Parathyroid adenoma (tissue), 2 donors: Measurements from ENCODE around the gene SLC44A3.
"Not testable (repeated sequence)": the region's sequence is repeated elsewhere in the genome, so short reads cannot be mapped to it uniquely, and the experiment has no call there.

ENCODE experiments used
- H2AFZ ChIP-seq: fragments of 300-600 bp; sonication (generic); one replicate; pipeline ENCODE4 v1.7.0; 2017; ENCODE audit warnings: antibody characterized with exemption, mild to moderate bottlenecking
- H3K27ac ChIP-seq: fragments of 300-600 bp; sonication (generic); one replicate; pipeline ENCODE4 v1.7.0; 2017
- H3K27me3 ChIP-seq: fragments of 300-600 bp; sonication (generic); one replicate; pipeline ENCODE4 v1.7.0; 2017; ENCODE audit warnings: low read length; ENCODE audit not compliant: control insufficient read depth, insufficient read depth
- H3K36me3 ChIP-seq: fragments of 300-600 bp; sonication (generic); one replicate; pipeline ENCODE4 v1.7.0; 2017; ENCODE audit warnings: low read length; ENCODE audit not compliant: control insufficient read depth, insufficient read depth
- H3K4me1 ChIP-seq: fragments of 300-600 bp; sonication (generic); one replicate; pipeline ENCODE4 v1.7.0; 2017; ENCODE audit warnings: control low read depth
- H3K4me2 ChIP-seq: fragments of 300-600 bp; sonication (generic); one replicate; pipeline ENCODE4 v1.7.0; 2017; ENCODE audit warnings: low read length
- H3K4me3 ChIP-seq: fragments of 300-600 bp; sonication (generic); one replicate; pipeline ENCODE4 v1.7.0; 2017; ENCODE audit warnings: low read depth, low read length
- H3K79me2 ChIP-seq: fragments of 300-600 bp; sonication (generic); one replicate; pipeline ENCODE4 v1.7.0; 2017; ENCODE audit warnings: control low read depth
- H3K9ac ChIP-seq: fragments of 300-600 bp; sonication (generic); one replicate; pipeline ENCODE4 v1.7.0; 2017; ENCODE audit warnings: mild to moderate bottlenecking
- H3K9me3 ChIP-seq: fragments of 300-600 bp; sonication (generic); one replicate; pipeline ENCODE4 v1.7.0; 2017; ENCODE audit warnings: low read length; ENCODE audit not compliant: control insufficient read depth
- TF ChIP-seq, protein P1 (sequence below): fragments of 300-600 bp; sonication (generic); IDR thresholded peaks from one replicate; pipeline ENCODE4 v1.7.0; 2017; ENCODE audit warnings: antibody characterized with exemption, mild to moderate bottlenecking
- donor health status: primary hyperparathyroidism.

Gene SLC44A3

DNA sequence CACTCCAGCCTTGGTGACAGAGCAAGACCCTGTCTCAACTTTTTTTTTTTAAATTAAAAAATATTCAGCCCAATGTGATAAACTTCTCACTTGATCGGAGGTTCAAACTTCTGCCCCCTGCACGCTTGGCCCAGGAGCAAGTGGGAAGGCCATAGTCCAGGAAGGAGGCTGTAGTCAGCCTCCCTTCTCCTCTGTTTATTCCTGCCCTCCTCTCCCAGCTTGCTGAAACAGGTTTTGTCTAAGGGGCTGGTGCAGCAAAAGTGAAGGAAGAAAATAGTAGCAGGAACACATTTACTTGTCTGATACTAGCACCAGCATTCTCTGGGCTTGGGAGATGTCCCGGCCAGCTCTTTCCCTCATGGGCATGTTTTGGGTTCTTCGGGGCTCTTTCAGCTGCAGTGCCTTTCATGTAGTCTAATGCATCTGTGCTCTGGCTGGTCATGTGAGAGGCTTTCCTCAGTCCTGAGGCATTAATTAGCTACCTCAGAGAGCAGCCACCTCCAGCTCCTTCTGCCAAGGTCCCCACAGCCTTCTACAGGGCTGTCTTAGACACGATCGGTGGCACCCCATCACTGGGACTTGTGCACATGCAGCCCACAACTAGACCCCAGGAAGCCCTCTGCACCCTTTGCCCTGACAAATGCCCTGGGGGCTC, 12.9 kb downstream of the SLC44A3 start:
- H3K4me3 ChIP-seq = no peak overlapping the region
- TF ChIP-seq, protein P1, sequence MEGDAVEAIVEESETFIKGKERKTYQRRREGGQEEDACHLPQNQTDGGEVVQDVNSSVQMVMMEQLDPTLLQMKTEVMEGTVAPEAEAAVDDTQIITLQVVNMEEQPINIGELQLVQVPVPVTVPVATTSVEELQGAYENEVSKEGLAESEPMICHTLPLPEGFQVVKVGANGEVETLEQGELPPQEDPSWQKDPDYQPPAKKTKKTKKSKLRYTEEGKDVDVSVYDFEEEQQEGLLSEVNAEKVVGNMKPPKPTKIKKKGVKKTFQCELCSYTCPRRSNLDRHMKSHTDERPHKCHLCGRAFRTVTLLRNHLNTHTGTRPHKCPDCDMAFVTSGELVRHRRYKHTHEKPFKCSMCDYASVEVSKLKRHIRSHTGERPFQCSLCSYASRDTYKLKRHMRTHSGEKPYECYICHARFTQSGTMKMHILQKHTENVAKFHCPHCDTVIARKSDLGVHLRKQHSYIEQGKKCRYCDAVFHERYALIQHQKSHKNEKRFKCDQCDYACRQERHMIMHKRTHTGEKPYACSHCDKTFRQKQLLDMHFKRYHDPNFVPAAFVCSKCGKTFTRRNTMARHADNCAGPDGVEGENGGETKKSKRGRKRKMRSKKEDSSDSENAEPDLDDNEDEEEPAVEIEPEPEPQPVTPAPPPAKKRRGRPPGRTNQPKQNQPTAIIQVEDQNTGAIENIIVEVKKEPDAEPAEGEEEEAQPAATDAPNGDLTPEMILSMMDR = no peak
- H3K9me3 ChIP-seq = no peaks in the 10 kb centered on the region
- no peak overlapping the region for H3K9ac ChIP-seq
- no peaks in the 10 kb centered on the region for H3K27me3 ChIP-seq
- H3K27ac ChIP-seq = no peak overlapping the region
- no peak overlapping the region for H3K4me2 ChIP-seq
- no peaks in the 10 kb centered on the region for H3K4me1 ChIP-seq
- no peak overlapping the region for H2AFZ ChIP-seq
- no peaks in the 10 kb centered on the region for H3K36me3 ChIP-seq
- H3K79me2 ChIP-seq = no peaks in the 10 kb centered on the region

DNA sequence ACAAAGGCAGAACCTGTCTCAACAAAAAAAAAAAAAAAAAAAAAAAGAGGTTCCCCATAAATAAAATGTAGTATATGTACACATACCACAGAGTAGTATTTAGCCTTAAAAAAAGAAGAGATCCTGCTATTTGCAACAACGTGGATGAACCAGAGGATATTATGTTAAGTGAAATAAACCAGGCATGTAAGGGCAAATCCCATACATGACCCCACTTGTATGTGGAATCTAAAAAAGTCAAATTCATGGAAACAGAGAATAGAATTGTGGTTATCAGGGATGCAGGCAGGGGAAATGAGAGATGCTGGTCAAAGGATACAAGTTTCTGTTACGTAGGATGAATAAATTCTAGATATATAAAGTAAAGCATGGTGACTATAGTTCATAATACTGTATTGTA, 16.7 kb downstream of the SLC44A3 start:
- no peaks in the 10 kb centered on the region for H3K9me3 ChIP-seq
- no peak overlapping the region for H3K9ac ChIP-seq
- TF ChIP-seq, protein P1 = no peak
- H3K4me2 ChIP-seq = no peak overlapping the region
- H3K27ac ChIP-seq = no peak overlapping the region
- no peaks in the 10 kb centered on the region for H3K79me2 ChIP-seq
- no peaks in the 10 kb centered on the region for H3K27me3 ChIP-seq
- no peaks in the 10 kb centered on the region for H3K36me3 ChIP-seq
- no peak overlapping the region for H2AFZ ChIP-seq
- H3K4me1 ChIP-seq = no peaks in the 10 kb centered on the region
- H3K4me3 ChIP-seq = no peak overlapping the region

DNA sequence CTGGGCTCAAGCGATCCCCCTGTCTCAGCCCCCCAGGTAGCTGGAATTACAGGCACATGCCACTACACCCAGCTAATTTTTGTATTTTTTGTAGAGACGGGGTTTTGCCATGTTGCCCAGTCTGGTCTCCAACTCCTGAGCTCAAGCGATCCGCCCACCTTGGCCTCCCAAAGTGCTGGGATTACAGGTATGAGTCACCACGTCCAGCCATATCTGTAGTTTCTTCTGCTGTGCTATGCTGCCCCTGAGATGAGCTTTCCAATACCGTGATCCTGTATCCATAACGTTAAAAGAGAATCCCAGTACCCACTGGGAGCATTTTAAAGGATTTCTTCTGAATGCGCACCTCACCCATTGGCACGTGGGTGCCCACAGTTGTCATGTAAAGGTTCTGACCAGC, 20.2 kb downstream of the SLC44A3 start:
- H3K27me3 ChIP-seq, H3K4me3 ChIP-seq, H3K9ac ChIP-seq, H3K79me2 ChIP-seq, H3K27ac ChIP-seq, H3K9me3 ChIP-seq, H3K4me1 ChIP-seq, H3K36me3 ChIP-seq, H2AFZ ChIP-seq, H3K4me2 ChIP-seq: not testable (repeated sequence)

GRCh38 chr1:94840808-94841207, 20.7 kb downstream of the SLC44A3 start:
- H3K9ac ChIP-seq = no peak overlapping the region
- H3K27me3 ChIP-seq = no peaks in the 10 kb centered on the region
- H3K79me2 ChIP-seq = no peaks in the 10 kb centered on the region
- no peak overlapping the region for H3K4me3 ChIP-seq
- no peak overlapping the region for H3K4me2 ChIP-seq
- no peak overlapping the region for H2AFZ ChIP-seq
- no peaks in the 10 kb centered on the region for H3K36me3 ChIP-seq
- H3K27ac ChIP-seq = no peak overlapping the region
- TF ChIP-seq, protein P1 = no peak
- no peaks in the 10 kb centered on the region for H3K4me1 ChIP-seq
- no peaks in the 10 kb centered on the region for H3K9me3 ChIP-seq

DNA sequence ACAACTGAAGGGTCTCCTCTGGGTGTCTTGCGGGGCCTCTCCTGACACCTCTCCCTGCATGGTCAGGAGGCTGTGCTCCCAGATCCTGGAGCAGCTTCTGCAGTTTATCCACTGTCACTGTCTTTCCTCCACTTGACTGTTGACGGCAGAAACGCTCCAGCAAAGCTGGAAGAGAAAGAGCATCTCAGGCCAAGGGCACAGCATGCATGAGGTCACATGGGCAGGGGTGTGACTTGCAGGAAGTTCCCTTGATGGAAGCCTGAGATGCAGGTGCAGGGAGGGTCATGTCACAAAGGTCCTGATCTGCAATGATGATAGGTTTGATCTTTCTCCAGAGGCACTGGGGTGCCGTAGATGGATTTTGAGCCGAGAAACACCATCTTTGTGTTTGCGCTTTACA, 23.3 kb downstream of the SLC44A3 start:
- Histone ChIP-seq H3K4me2 (no peak overlapping the region), H3K9me3 (no peaks in the 10 kb centered on the region), H3K27me3 (no peaks in the 10 kb centered on the region), H3K4me1 (no peaks in the 10 kb centered on the region), H3K4me3 (no peak overlapping the region), H3K79me2 (no peaks in the 10 kb centered on the region), H2AFZ (no peak overlapping the region), H3K36me3 (no peaks in the 10 kb centered on the region), H3K9ac (no peak overlapping the region), H3K27ac (no peak overlapping the region)
- TF ChIP-seq, protein P1 = no peak
